Stimulated activated CD8-positive, alpha-beta memory T cell treated with anti-CD3 and anti-CD28 coated beads, Interleukin-4, amount 100 ng/mL, for 24 hours (primary cell): ENCODE data around the gene SEPTIN8.
"Not testable (repeated sequence)": the region's sequence is repeated elsewhere in the genome, so short reads cannot be mapped to it uniquely, and the experiment has no call there.

Experiments
- DNase-seq: peaks from one replicate; pipeline ENCODE4 v3.0.0-alpha.2; 2020; ENCODE audit warnings: low read depth

SEPTIN8 gene

DNA sequence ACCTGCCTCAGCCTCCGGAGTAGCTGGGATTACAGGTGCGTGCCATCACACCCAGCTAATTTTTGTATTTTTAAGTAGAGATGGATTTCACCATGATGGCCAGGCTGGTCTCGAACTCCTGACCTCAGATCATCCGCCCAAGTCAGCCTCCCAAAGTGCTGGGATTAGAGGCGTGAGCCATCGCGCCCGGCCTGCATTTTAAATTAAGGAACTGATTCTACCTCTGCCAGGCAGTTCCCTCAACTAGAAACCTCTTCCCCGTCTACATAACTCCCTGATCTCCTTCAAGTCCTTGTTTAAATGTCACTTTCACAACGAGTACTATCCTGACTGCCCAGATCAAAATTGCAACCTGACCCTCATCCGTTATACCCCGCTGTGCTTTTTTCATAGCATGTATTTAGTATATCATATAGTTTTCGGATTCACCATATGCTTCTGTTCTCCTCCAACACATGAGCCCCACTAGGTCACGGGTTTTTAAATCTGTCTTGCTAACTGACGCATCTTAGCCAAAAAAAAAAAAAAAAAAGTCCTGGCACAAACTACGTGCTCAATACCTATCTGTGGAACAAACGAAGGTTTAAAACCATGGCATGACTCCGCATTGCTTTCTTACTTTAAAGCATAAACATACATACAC lies 35.2 kb upstream of the SEPTIN8 start:
- DNase-seq, result no peak

DNA sequence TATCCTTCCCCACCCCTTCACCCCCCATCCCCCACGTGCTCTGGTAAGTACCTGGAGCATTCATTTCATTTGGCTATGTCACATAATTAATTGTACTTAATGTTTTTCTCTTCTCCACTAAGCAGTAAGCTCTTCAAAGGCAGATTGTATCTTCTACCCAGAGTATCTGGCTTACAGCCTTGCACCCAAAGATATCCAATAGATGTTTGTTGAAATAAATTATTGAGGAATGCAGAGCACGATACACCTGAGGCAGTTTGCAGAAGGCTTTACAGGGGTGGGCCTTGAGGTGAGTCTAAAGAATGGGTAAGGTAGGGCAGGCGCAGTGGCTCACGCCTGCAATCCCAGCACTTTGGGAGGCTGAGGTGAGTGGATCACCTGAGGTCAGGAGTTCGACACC lies 33.6 kb upstream of the SEPTIN8 start:
- no peak for DNase-seq

DNA sequence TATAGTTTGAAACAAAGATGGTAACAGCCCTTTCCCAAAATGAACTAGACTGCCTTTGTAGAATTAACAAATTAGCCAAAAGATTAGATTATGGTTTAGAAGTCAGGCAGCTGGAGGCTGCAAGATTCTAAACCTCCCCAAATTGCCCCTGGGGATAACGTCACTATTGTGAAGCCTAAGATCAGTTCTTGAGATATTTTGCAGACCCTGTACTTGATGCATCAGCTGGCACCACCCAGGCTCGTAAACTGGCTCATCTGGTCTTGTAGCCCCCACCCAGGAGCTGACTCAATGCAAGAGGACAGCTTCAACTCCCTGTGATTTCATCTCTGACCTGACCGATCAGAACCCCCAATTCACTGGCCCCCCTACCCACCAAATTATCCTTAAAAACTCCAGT lies 31.8 kb upstream of the SEPTIN8 start:
- DNase-seq, result no peak

GRCh38 chr5:132808448-132808847 lies 31.4 kb upstream of the SEPTIN8 start:
- DNase-seq, result no peak

DNA sequence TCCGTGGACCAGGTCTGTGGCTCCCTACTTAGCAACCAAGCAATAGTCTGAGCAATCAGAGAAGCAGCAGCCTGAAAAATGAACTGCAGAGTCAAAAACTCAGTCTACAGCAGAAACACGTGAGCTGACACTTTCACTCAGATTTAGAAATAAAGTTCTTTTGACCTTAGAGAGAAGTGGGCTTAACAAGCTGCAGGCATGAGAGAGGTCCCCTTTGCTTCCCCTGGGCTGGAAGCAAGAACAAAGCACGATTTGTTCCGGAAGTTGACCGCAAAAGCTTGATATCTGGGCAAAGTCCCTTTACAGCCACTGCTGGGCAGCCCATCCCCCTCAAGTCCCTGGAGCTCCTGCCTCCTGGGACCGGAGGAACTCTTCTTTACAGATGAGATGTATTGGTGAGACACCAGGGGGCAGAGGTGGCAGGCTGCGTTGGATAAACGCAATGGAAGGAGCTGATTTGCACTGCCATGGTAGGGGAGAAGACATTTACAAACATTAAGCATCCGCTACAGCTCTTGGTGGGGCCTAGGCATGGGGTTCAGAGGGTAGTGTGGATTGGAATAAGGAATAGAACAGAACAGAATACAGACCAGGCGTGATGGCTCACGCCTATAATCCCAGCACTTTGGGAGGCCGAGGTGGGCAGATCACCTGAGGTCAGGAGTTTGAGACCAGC lies 30.3 kb upstream of the SEPTIN8 start:
- no peak for DNase-seq

DNA sequence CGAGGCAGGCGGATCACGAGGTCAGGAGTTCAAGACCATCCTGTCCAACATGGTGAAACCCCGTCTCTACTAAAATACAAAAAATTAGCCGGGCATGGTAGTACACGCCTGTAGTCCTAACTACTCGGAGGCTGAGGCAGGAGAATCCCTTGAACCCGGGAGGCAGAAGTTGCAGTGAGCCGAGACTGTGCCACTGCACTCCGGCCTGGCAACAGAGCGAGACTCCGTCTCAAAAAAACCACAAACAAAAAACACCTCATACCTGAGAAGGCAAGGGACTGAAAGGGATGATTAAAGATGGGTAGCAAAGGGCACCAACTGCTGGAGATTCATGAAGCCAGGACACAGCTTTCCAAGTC lies 29.7 kb upstream of the SEPTIN8 start:
- DNase-seq, result not testable (repeated sequence)

DNA sequence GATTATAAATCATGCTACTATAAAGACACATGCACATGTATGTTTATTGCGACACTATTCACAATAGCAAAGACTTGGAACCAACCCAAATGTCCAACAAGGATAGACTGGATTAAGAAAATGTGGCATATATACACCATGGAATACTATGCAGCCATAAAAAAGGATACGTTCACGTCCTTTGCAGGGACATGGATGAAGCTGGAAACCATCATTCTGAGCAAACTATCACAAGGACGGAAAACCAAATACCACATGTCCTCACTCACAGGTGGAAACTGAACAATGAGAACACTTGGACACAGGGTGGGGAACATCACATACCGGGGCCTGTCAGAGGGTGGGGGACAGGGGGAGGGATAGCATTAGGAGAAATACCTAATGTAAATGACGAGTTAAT lies 28.8 kb upstream of the SEPTIN8 start:
- not testable (repeated sequence) for DNase-seq

GRCh38 chr5:132804219-132804618 lies 27.2 kb upstream of the SEPTIN8 start:
- DNase-seq, result not testable (repeated sequence)

DNA sequence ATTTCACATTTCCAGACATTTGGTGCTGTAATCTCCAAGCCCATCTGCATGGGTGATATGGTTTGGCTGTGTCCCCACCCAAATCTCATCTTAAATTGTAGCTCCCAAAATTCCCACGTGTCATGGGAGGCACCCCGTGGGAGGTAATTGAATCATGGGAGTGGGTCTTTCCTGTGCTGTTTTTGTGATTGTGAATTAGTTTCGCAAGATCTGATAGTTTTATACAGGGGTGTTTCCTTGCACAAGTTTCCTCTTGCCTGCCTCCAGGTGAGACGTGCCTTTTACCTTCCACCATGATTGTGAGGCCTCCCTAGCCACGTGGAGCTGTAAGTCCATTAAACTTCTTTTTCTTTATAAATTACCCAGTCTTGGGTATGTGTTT lies 25.6 kb upstream of the SEPTIN8 start:
- DNase-seq, result not testable (repeated sequence)

DNA sequence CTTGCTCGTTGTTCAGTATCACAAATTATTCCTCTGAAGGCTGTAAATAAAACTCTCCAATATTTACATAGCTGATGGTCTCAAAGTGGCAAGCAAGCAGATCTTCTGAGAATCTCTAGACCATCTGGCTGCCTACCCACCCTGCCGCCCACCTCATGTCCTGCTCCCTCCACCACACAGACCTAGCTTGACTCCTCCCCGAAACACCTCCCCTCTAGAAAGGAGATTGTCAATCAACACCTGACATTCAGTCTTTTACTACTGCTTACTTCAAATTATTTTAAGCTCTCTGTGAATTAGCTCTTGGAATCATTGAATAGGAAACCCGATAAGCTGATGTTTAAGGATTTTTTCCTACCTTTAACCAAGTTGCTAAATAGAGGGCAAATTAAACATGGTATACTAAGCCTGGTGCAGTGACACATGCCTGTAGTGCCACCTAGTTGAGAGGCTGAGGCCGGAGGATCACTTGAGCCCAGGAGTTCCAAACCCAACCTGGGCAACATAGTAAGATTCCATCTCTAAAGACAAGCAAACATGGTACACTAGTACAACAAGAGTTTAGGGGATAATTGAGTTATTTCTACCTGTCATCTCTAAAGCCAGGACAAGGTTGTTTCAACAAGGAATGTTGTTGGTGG lies 25.1 kb upstream of the SEPTIN8 start:
- no peak for DNase-seq

- DNase-seq, result no peak
Observed at GRCh38 chr5:132800545-132800944, 23.5 kb upstream of the SEPTIN8 start.

- no peak for DNase-seq
Observed at GRCh38 chr5:132799392-132799791, 22.4 kb upstream of the SEPTIN8 start.

- no peak for DNase-seq
Observed at GRCh38 chr5:132797651-132798050, 20.6 kb upstream of the SEPTIN8 start.

DNA sequence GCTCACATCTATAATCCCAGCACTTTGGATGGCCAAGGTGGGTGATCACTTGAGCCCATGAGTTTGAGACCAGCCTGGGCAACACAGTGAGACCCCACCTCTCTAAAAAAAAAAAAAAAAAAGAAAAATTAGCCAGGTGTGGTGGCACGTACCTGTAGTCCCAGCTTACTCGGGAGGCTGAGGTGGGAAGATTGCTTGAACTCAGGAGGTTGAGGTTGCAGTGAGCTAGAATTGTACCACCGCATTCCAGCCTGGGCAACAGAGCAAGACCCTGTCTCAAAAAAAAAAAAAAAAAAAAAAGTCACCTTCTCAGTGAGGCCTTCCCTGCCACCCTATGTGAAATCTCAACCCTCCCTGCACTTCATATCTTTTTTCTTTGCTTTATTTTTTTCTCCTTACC lies 14.0 kb upstream of the SEPTIN8 start:
- DNase-seq, result no peak

GRCh38 chr5:132790201-132790865 lies 13.3 kb upstream of the SEPTIN8 start:
- DNase-seq, result no peak

GRCh38 chr5:132788990-132789886 lies 12.2 kb upstream of the SEPTIN8 start:
- no peak for DNase-seq

DNA sequence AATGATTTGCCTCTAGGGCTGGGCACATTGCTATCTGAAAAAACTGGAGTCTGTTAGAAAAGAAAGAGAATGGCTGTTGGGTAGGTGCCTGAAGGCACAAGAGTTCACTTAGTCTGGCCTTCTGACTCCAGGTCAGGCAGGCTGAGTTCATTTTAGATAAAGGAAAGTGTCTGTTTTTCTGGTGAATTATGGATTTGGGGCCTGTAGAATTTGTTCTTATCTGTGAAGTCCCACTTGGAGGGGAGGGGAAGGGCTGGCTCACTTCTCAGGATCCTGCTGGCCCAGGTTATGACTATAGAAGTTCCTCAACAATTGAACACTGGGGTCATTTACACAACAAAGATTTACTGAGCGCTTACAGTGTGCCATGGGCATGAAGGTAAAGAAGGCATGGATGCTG lies 11.5 kb upstream of the SEPTIN8 start:
- no peak for DNase-seq

- no peak for DNase-seq
Observed at GRCh38 chr5:132787076-132787475, 10.0 kb upstream of the SEPTIN8 start.

- no peak for DNase-seq
Observed at GRCh38 chr5:132785864-132786263, 8.8 kb upstream of the SEPTIN8 start.

- no peak for DNase-seq
Observed at GRCh38 chr5:132785365-132785764, 8.3 kb upstream of the SEPTIN8 start.

- no peak for DNase-seq
Observed at GRCh38 chr5:132782101-132782500, 5.1 kb upstream of the SEPTIN8 start.

- no peak for DNase-seq
Observed at GRCh38 chr5:132781029-132781428, 4.0 kb upstream of the SEPTIN8 start.
